Neural crest cell (in vitro differentiated cells): ENCODE results near the gene FAM78A. TPM values are rescaled to one million over a fixed set of nuclear protein-coding genes. Genes with fewer than 3 reads are reported as not detected.

Experiments used
- DNase-seq: peaks from one replicate; pipeline ENCODE4 v3.0.0; 2021; ENCODE audit warnings: low read depth, mixed read lengths, low spot score
- H3K27ac Mint-ChIP-seq: one replicate; pipeline ENCODE4 v1.8.0; 2021; ENCODE audit warnings: mild to moderate bottlenecking, mixed read lengths; ENCODE audit not compliant: unreplicated experiment
- H3K27me3 Mint-ChIP-seq: 2 replicates; pipeline ENCODE4 v1.8.0; 2021; ENCODE audit warnings: low read depth, mild to moderate bottlenecking, mixed read lengths
- H3K36me3 Mint-ChIP-seq: 2 replicates; pipeline ENCODE4 v1.8.0; 2021; ENCODE audit warnings: low read depth, mild to moderate bottlenecking, mixed read lengths
- H3K4me1 Mint-ChIP-seq: 2 replicates; pipeline ENCODE4 v1.8.0; 2021; ENCODE audit warnings: mixed read lengths
- H3K4me3 Mint-ChIP-seq: one replicate; pipeline ENCODE4 v1.8.0; 2021; ENCODE audit warnings: mild to moderate bottlenecking, mixed read lengths
- H3K9me3 Mint-ChIP-seq: 2 replicates; pipeline ENCODE4 v1.8.0; 2021; ENCODE audit warnings: mixed read lengths
- total RNA-seq: library from RNA; stranded (reverse); gene quantifications from 2 replicates; pipeline ENCODE4 v1.2.1, GENCODE V29; 2021
- TF ChIP-seq, protein P1 (sequence below): fragments of 200-600 bp; sonication (generic); conservative IDR thresholded peaks from 2 replicates; pipeline ENCODE4 v1.5.0; 2021; ENCODE audit warnings: antibody characterized with exemption, mild to moderate bottlenecking

Gene FAM78A
- total RNA-seq, 1 donor from 2014 or later = 3.8 TPM

DNA sequence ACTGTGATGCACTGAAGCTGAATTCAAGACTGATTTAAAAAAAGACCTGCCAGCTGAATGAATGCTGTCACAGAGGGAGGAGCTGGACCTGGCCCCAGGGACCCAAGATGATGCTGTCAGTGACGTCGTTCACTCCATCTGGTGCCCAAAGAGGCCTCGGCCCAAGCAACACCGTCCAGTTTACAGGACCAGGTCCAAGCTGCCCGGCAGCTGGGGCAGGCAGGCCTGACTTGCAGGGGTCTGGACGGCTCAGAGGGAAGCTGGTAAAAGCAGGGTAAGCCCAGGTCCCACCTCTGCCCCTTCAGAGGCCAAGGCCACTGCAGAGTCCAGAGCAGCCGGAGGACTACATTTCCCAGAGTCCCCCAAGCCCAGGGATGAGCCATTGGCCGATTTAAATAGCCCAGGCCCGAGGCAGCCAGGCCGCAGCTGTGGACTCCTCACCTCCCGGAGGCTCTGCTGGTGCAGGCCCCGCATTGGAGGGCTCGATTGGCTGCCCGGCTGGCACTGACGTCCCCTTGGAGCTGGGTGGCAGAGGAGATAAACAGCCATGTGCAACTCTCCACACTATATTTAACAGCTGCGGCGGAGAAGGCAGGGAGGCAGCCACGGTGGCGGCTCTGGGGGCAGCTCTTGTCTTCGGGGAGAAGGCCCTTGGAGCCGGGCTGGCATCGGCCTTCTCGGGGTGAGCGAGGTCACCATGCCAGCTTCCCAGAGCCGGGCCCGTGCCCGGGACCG is 13.2 kb upstream of the FAM78A start, which contains the start of gene PLPP7:
TSS of gene PLPP7 (plus strand) at position 423 of the 735 bp plus-strand sequence. CDS start at position 698, 275 bp downstream.
- H3K27me3 Mint-ChIP-seq = peaks cover 3% of the 10 kb centered on the region
- peak; percentile 58 for DNase-seq
- peak within 1 kb of the TSS; percentile 78 for H3K27ac Mint-ChIP-seq
- peaks cover 7% of the 10 kb centered on the region for H3K4me1 Mint-ChIP-seq
- no peaks in the 10 kb centered on the region for H3K36me3 Mint-ChIP-seq
- TF ChIP-seq, protein P1, sequence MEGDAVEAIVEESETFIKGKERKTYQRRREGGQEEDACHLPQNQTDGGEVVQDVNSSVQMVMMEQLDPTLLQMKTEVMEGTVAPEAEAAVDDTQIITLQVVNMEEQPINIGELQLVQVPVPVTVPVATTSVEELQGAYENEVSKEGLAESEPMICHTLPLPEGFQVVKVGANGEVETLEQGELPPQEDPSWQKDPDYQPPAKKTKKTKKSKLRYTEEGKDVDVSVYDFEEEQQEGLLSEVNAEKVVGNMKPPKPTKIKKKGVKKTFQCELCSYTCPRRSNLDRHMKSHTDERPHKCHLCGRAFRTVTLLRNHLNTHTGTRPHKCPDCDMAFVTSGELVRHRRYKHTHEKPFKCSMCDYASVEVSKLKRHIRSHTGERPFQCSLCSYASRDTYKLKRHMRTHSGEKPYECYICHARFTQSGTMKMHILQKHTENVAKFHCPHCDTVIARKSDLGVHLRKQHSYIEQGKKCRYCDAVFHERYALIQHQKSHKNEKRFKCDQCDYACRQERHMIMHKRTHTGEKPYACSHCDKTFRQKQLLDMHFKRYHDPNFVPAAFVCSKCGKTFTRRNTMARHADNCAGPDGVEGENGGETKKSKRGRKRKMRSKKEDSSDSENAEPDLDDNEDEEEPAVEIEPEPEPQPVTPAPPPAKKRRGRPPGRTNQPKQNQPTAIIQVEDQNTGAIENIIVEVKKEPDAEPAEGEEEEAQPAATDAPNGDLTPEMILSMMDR = no peak
- H3K9me3 Mint-ChIP-seq = no peaks in the 10 kb centered on the region
- no peak within 1 kb of the TSS for H3K4me3 Mint-ChIP-seq

DNA sequence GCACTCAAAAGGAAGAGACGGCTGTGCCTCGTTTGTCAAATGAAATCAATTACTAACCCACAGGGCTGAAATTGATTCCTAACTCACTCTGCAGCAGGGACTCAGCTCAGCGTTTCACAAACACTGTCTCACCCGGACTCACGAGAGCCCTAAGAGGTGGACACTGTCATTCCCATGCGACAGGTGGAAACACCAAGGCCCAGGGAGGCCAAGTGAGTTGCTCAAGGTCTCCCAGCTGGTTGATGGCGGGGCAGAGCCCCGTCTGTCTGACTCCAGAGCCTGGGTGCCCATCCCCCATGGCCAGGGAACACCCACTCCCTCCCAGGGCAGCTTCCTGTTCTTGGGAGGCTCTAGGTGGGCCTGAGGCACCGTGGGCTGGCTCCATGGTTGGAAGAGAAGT is 11.9 kb upstream of the FAM78A start:
- H3K27me3 Mint-ChIP-seq = peaks cover 15% of the 10 kb centered on the region
- H3K36me3 Mint-ChIP-seq = no peaks in the 10 kb centered on the region
- H3K4me3 Mint-ChIP-seq = no peak overlapping the region
- H3K27ac Mint-ChIP-seq = no peak overlapping the region
- no peak for DNase-seq
- peaks cover 7% of the 10 kb centered on the region for H3K4me1 Mint-ChIP-seq
- no peaks in the 10 kb centered on the region for H3K9me3 Mint-ChIP-seq
- TF ChIP-seq, protein P1 = no peak

DNA sequence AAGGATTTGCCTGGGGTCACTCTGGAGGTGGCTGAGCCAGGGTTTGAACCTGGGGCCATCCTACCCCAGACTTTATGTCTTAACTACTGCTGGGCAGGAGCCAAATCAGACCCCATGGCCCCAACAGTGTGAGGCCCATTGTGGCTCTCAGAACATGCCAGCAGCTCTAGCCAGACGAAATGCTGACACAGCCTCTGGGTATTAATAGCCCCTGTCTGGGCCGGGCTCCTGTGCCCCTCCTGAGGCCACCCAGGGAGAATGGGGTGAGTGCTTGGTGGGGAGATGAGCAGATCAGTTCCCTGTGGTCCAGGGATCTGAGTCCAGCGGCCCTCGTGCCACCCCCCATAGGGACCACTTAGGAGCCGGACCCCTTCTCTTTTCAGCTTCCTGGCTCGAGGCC is 11.0 kb upstream of the FAM78A start:
- H3K9me3 Mint-ChIP-seq = no peaks in the 10 kb centered on the region
- no peak overlapping the region for H3K27ac Mint-ChIP-seq
- no peak for DNase-seq
- TF ChIP-seq, protein P1 = no peak
- H3K4me3 Mint-ChIP-seq = no peak overlapping the region
- no peaks in the 10 kb centered on the region for H3K36me3 Mint-ChIP-seq
- H3K27me3 Mint-ChIP-seq = peaks cover 21% of the 10 kb centered on the region
- H3K4me1 Mint-ChIP-seq = peaks cover 8% of the 10 kb centered on the region

DNA sequence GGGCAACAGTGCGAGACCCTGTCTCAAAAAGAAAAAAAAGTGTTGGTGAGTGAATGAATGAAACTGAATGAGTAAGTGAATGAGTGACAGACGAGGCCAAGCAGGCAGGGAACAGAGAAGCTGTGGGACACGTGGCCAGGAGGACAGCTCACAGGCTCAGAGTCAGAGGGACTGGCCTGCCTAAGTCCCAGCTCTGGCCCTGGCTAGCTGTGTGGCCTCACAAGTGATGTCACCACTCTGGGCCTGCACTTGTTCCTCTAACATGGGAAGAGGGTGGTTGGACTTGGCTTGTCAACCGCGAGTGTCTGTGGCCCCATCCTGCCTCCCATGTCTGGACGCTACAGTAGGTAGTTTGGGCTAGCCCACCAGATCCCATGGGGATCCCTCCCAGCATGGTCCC is 8.5 kb upstream of the FAM78A start:
- TF ChIP-seq, protein P1 = no peak
- DNase-seq = no peak
- Mint-ChIP-seq H3K4me3 (no peak overlapping the region), H3K27ac (no peak overlapping the region), H3K9me3 (no peaks in the 10 kb centered on the region), H3K36me3 (no peaks in the 10 kb centered on the region), H3K4me1 (peaks cover 12% of the 10 kb centered on the region), H3K27me3 (peaks cover 39% of the 10 kb centered on the region)

DNA sequence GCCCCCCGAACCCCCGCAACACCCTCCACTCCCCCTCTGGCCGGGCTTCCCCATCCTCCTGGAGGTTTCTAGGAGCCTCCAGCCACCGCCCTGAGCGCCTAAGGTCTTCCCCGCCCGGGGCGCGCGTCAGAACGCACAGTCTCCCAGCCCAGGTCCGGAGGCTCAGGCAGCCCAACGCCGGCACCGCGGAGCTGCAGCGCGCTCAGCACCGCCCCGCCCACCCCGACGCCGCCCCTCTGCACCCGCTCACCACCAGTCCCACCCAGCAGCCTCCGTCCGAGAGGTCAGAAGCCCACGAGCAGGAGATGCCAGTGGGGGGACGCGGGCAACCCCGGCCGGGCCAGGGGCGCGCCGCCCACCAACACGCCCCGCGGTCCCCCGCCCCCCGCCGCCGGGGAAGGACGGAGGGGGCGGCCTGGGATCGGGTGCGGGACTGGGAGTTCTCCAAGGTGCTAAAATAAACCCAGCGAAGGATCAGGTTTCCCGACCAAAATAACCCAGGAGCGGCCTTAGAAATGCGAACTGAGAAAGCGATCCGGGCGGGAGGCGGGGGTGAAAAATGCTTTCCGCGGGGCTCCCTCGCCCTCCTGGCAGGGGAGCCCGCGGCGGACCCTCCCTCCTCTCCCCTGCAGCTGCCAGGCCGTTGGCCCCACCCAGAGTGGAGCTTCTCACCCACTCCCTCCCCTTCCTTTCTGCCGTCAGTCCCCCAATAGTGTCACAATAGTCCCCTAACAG is 6.5 kb upstream of the FAM78A start:
- no peaks in the 10 kb centered on the region for H3K36me3 Mint-ChIP-seq
- no peak for DNase-seq
- TF ChIP-seq, protein P1 = no peak
- peak overlapping the region; percentile 31 for H3K4me3 Mint-ChIP-seq
- H3K27me3 Mint-ChIP-seq = peaks cover 53% of the 10 kb centered on the region
- H3K9me3 Mint-ChIP-seq = no peaks in the 10 kb centered on the region
- no peak overlapping the region for H3K27ac Mint-ChIP-seq
- peaks cover 8% of the 10 kb centered on the region for H3K4me1 Mint-ChIP-seq
